Islet of Langerhans (tissue), 1 donor: ENCODE measurements around the gene ABCA13.

Experiments used
- FAIRE-seq: peaks from one replicate; lab custom pipeline; 2011; peaks lifted over from hg19 to GRCh38; lab: Jason Lieb, UNC

Gene ABCA13

DNA sequence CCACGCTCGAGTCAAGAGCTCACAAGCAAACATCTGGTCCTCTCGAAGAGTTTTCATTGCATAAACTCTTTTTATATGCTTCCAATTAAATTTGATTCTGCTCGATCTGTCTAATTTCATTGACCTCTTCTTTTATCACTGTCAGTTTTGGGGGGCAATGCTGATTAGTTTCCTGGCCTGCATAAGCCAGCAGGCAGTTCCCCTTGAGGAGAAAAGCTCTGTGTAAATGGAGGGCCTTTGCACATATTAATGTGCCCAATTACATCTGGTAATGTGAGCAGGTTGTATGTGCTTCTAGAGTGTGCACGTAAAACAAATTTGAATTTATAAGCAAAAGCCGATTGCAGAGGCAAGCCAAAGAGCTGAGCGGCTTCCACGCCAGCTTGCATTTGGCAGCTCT, 210.3 kb downstream of the ABCA13 start:
- no peak for FAIRE-seq

DNA sequence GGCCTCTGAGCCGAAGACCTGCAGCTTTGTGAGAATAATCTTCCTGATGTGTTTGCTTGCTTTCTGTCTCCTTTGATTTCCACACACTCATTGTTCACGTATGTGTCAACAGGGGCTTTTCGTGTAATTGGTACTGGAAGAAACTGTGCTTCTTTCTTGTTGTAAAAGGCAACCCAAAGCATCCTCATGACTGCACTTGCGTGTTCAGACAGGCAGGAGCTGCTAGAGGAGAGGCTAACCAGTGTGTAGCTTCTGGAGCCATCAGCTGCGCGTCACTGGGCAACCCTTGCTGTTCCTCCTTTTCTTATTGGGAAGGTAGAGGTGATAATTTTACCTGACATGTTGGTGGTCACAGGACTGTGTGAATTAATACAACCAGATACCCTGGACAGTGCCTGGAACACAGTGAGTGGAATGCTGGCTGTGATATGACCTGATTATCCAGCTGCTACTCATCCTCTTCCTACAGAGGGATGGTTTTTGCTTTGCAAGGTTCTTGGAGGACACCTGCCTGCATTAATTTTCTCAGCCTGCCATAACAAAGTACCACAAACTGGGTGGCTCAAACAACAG, 213.0 kb downstream of the ABCA13 start:
- FAIRE-seq, result no peak

DNA sequence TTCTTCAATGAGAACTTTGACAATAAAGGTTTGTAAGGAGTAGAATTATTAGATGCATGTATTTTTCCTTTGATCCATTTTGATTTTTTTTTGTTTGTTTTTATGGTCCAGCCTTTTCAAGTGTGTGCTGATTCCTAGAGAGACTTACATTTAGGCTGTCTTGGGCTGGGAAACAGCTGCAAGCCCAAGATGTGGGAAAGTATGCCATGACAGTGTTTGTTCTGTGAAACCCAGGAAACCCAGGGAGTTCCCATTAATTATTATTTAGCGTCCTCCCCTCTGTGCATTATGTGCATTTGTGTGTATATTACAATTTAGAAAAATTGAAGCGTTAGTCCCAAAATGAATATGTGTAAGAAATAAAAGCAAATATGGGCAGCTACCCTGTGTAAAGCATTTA, 216.7 kb downstream of the ABCA13 start:
- FAIRE-seq, result no peak

DNA sequence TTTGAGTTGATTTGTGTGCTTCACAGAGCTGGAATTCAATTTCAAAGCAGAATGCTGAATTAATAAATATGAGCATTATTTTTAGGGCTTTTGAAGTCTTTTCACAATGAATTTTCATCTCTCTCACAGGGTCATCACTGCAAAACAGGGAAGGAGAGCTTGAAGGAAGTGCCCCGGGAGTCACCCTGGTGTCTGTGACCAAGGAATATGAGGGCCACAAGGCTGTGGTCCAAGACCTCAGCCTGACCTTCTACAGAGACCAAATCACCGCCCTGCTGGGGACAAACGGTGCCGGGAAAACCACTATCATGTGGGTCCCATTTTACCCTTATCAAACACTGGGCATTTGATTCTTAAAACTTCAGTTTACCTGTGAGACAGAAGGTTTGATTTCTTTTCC, 217.7 kb downstream of the ABCA13 start:
- no peak for FAIRE-seq

DNA sequence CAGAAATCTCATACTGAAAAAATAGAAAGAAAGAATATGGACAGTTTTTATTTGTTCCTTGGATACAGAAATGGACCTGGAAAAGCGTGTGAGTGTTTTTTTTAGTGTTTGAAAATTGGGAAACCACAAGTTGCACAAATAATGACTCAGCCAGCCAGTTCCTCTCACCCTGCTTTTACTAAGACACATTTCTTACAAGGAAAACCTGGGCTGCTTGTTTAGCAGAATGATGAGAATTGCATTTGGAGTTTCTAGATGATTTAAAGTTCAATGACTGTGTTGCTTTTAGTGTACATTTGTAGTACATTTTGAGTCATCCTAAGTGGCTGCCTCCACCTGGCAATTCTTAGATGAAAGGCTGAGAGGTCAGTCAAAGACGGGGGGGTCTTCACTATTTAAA, 218.7 kb downstream of the ABCA13 start:
- FAIRE-seq, result no peak

DNA sequence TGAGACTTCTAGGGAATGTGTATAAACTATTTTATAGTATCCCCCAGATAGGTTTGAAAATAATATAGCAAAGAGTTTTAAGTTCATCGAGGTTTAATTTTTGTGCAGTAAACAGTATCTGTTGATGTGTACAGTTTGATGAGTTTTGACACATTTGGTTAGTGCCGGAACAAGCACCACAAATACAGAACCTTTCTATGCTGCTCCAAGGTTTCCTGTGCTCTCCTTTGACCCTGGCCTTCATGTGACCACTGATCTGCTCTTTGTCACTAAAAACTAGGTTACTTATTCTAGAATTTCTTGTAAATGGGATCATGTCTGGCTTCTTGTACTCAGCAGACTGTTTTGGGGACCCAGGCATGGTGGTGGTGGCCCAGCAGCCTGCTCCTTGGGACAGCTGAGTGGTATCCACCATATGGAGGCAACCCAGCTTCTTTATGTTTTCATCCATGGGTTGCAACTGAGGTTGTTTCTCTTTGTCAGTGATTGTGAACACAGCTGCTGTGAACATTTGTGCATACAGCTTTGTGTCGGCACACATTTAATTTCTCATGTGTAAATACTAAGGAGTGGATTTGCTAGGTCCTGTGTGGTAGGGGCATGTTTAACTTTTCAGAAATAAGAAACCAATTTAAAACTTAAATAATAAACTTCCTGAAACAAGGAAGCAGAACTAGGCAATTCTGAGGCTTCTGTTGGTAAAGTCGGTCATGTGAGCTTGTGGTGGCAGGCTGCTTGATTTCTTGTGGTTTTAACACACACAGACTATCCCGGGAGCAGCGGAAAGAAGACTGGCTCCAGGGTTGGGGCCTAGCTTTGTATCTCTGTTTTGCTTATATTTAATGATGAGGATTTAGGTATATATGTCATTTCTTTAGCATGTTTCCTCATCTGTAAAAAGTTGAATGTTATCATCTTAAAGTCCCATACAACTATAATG, 219.4 kb downstream of the ABCA13 start:
- no peak for FAIRE-seq

DNA sequence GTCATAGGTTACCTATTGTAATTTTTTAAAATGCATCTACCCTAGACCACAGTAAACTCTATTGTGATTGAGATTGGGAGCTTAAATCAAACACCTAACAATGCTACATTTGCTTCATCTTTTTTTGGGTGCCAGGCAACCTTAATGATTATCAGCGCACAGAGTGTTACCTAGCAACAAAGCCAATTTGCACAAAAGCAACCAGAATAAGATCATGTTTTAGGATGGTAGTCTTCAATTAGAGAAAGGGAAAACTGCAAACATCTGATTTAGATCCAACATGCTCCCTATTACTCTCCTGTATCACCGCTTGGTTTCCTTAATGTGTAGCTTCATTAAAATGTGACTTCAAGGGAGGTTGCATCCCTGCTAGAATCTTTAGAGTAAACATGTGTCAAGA, 226.9 kb downstream of the ABCA13 start:
- no peak for FAIRE-seq

DNA sequence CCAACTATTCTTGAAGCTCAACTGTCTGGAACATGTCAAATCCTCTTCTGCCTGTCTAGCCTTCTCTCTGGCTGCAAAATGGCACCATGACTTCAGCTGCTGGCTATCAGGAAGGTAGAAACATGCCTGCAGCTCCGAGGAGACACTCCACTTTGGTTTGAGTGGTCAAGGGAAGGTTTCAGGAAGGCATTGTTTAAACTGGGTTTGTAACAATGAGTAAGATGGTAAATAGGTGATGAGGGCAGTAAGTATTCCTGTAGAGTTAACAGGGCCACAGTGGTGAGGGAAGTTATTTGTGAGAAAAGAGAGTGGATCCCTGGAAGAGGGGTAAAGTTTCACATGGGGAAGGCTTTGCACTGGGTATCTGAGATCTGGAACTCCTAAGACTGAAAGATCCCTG, 231.5 kb downstream of the ABCA13 start:
- no peak for FAIRE-seq

DNA sequence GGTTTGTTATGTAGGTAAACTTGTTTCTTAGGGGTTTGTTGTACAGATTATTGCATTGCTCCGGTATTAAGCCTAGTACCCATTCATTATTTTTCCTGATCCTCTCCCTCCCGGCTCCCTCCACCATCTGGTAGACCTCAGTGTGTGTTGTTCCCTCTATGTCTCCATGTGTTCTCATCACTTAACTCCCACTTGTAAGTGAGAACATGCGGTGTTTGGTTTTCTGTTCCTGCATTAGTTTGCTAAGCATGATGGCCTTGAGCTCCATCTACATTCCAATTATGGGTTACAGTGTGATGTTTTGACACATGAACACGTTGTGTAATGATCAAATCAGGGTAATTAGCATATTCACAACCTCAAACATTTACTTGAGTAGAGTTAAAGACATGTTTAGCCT, 237.5 kb downstream of the ABCA13 start:
- FAIRE-seq, result no peak

DNA sequence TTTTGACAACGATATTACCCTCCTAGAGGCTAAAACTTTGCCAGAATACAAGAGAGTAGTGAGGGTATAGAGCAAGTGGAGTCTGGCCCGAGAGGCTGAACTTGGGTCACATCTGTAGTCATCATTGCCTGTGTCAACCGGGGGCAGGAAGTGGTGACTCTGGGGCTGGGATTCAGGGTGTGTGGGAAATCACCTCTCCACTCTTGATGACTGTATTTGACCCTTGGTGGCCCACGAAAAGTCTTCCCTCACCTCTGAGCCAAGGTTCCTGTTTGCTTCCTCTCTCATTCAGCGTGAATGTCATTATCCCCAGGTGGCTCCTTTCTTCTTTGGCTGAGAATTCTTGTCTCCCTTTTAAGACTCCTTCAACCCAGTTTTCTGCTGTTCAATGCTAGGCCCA, 240.4 kb downstream of the ABCA13 start:
- no peak for FAIRE-seq

DNA sequence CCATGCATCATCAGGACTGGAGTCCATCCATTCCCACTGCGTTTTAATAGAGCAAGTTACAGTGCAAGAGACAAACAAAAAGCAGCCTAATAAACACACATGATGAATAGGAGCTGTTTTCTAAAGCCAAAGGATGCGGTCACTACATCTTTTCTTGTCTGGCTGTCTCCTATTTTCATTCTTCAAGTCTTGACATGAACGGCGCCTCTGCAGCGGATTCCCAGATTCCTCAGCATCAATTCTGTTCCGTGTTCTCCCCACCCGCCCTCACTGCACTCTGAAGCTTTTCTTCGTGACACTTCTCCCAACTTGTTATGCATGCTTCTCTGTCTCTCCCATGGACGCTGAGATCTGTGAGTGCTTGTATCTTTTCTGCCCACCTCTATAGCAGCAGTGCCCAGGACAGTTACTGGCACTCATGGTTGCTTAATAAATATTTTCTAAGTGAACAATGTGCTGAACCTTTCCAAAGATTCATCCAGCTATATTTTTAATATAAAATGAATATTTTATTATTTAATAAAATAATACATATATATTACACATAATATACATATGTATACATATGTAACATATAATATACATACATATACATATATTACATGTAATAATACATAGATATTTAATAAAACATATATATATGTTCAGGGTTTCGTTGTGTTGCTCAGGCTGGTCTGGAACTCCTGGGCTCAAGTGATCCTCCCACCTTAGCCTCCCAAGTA, 242.9 kb downstream of the ABCA13 start:
- FAIRE-seq, result no peak

DNA sequence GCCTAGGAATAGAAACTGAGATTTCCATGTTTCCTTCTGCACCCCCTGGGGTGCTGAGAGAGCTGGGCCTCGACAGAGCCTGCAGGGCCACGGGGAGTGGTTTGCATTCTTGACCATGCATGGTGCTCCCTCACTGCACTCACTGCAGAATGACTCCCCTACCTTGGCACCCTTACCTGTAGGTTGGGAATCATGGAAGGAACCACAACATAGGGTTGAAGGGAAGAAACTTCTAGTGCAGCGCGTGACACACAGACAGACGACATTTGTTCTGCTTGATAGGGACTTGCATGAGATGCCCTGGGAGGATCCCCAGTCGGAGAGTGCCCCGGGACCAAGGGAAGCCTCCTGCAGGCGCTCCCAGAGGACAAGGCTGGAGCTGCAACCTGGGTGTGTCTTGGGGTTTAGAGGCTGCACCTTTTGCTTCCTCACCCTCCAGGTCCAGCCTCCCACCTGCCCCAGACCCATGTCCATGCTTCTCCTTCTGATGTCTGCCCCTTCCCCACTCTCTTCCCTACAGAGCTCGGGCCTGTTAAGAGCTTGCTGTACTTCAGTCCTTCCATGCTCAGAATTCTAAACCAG, 245.2 kb downstream of the ABCA13 start:
- FAIRE-seq, result no peak

DNA sequence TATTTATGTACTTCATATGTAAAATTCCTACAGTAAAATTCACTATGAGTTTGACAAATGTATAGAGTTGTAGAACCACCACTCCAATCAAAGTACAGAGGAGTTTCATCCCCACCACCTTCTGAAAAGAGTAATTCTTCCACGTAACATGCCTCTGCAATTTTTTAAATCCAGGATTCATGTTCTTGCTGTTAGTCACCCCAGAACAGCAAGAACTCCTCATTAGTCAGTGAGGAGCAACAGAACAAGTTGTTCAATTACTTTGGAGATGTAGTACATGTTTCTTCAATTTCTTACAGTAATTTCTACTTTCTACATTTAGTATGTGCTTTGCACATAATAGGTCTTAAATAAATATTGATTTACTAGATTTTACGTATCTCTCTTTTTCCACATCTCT, 248.1 kb downstream of the ABCA13 start:
- no peak for FAIRE-seq

DNA sequence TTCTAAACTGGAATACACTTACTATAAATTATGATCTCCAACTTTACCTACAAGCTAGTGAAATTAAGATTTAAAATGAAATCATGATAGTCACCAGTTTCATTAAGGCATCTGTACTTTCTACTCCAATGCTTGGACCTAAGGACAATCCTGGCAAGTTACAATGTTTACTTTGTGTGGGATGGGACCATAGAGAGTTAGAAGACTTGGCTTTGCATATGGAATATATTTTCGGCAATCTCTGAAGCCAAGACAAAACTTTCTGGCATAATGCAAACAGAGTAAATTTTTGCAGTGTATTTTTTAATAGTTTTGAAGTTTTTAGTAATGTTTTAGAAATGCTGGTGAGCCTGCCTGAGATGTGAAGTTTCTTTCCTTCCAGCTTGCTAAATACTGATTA, 248.9 kb downstream of the ABCA13 start:
- no peak for FAIRE-seq

DNA sequence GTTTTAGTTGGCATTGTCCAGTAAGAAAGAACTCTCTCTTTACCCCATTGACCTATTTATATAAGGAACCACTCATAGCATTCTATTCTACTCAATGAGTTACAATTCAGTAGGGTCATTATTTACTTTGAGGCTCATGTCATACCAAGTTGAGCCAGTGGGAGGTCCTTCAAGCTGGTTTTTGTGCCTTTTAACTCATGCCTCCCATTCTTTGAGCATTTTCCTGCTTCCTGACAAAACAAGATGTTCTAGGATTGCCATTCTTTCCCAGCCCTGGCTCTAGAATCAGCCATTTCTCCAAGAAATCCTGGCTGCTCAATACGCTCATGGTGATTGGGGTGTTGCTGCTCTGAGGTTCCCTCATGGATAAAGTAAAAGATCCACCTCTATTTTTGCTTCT, 250.1 kb downstream of the ABCA13 start:
- no peak for FAIRE-seq

DNA sequence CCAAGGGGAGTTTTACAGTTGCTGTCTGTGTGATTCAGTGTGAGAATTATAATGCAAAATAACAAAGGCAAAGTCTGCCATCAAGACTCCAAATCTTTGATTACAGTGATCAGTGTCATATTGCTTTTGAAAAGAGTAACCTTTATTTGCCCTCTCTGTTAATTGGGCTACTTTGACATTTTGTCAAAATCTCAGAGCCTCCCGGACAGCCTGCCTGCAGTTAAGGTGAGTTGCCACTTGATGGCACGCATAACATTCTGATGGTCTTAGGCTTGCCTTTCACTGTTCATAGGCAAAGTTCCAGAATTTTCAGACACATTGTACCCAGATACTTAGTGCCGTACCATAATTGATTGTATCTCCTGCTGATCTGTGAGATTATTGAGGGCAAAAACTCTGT, 253.5 kb downstream of the ABCA13 start:
- FAIRE-seq, result no peak

DNA sequence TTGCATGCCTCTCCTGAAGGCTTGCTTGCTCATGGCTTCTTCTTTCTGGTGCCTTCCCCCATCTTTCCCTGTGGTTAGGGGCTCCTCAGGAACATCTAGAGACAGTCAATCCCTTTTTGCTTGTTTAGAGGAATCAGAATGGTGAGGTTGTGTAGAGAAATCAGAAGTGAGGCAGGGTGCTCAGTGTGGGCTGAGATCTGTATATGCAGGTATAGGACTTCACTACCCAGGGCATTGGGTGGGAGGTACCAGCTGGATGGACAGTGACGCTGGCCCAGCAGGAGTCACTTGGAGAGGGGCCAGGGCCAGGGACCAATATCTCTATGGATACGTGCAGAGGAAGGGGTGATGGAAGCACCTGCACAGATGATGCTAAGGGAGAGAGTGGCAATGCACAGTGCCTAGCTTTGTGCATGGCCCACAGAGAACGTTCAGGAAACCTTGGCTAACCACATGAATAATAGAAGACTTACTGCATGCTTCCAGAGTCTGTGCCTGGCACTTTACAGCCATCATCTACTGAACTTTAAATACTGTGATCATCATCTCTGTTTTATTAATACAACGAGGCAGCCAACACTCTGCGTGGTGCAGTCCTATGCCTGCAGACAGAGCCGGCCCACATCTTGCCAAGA, 255.2 kb downstream of the ABCA13 start:
- FAIRE-seq, result no peak

DNA sequence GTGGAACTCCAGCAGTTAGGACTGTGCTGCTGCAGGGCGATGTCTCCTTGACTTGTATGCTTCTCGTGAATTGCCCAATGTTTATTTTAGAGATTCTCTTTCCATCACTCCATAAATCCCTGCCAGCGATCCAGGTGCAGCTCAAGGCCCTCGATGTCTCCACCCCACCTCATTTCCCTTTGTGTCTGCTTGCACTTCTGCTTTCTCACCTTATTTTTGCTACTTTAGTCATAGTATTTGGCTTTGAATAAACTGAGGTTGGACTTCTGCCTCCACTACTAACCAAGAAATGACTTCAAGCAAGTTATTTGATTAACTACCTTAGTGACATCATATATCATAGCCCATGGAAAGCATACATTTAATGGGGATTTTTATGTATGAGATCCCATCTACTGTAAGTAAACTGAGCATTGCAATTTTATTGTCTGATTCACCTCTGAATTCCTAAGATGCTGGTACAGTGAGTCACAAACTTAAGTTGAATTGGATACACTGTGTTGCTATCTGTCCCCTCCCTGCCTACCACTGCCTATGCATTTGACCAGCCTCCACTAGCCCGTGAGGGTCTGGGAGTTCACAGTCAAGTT, 255.8 kb downstream of the ABCA13 start:
- no peak for FAIRE-seq

DNA sequence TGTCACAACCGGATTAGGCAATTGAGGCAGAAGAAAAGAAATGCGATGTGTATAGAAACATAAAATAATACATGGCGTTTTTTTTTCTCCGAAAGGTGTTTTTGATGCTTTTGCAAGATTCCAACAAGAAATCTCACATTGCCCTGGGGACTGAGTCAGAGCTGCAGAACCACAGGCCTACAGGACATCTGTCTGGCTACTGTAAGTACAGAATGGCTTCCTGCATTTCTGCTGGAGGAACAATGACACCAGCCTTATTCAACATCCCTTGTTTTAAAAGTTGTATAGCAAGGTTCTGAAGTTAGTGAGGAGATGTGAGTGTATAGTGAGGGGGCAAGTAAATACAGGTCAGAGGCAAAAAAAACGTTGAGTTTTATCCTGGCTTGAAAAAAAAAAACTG, 256.4 kb downstream of the ABCA13 start:
- no peak for FAIRE-seq

DNA sequence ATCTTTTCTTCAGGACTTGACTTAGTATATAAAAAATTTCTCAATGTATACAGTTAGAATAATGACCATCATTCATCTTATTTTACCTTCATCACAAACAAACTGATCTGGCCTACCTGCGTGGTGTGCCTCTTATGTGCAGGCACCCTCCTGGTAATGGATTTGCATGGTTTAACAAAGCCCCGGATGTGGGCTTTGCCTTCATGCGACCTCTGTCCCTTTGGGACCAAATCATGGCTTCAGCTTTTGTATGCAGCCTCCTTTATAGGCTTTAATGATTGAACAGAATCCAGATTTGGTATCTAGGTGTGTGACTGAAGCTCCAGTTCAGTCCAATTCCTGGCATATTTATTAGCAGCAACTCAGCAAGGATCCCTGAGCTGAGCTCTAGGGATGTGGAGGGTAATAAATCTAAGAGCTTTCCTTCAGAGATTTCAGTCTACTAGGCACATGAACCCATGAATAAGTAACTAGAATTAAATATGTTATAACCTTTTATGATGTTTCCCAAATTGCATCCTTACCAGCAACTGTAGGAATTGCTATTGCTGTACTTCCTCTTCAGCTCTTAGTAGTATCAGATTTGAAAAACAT, 256.9 kb downstream of the ABCA13 start:
- no peak for FAIRE-seq

DNA sequence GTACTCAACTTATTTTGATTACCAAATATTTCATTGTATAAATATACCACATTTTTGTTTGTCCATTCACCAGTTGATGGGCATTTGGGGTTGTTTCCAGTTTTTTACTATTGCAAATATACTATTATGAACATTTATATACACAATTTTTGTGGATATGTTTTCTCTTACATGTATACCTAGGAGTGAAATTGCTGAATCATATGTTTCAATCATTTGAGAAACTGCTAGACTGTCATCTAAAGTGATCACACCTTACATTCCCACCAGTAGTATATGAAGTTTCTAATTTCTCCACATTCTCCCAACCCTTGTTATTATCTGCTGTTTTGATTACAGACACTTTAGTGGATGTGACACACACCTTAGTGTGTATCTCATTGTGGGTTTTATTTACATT, 257.9 kb downstream of the ABCA13 start:
- FAIRE-seq, result no peak

DNA sequence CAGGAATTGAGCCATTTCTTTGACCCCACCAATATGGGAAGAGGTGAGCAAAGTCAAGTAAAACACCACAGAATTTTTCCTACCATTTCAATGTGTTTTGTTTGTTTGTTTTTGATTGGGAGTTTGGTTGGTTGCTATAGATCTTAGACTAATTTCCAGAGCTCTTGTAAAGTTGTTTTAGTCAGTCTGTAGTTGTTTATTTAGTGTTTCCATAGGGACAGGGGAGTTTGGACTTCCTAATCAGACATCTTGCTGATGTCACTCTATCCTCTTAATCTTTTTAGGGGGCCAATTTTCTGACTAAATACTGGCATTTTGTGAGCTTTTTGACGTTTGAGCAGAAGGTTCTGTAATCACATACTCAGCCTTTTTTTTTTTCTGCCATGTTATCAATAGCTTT, 266.9 kb downstream of the ABCA13 start:
- no peak for FAIRE-seq
